Brain microvascular endothelial cell (primary cell): ENCODE measurements around the gene RHEX.

Source experiments
- DNase-seq: peaks from one replicate; pipeline ENCODE4 v3.0.0-alpha.2; 2020
- H3K27ac ChIP-seq: fragments of 250-450 bp; sonication (Bioruptor Pico); 2 replicates; pipeline ENCODE4 v1.5.1; 2020; ENCODE audit warnings: mild to moderate bottlenecking, moderate library complexity
- H3K27me3 ChIP-seq: fragments of 250-450 bp; sonication (Bioruptor Pico); replicated peaks from 2 replicates; pipeline ENCODE4 v1.5.1; 2020; ENCODE audit warnings: mild to moderate bottlenecking
- H3K36me3 ChIP-seq: fragments of 250-450 bp; sonication (Bioruptor Pico); replicated peaks from 2 replicates; pipeline ENCODE4 v1.5.1; 2020; ENCODE audit warnings: mild to moderate bottlenecking
- H3K4me3 ChIP-seq: 2 replicates; pipeline ENCODE4 v1.5.1; 2011; ENCODE audit warnings: low read depth, mild to moderate bottlenecking, control low read depth, low read length, moderate library complexity
- in situ Hi-C: cut with HindIII; loops from 2 replicates; pipeline ENCODE4 v1.10.0; 2017; ENCODE audit warnings: low sequenced_read_pairs, low pct_ligation_motif_present
- TF ChIP-seq, protein P1 (sequence below): IDR thresholded peaks from 2 replicates; pipeline ENCODE4 v1.5.1; 2011; ENCODE audit warnings: low read depth, mild to moderate bottlenecking, moderate library complexity, low read length, control low read depth, inconsistent platforms; ENCODE audit errors: missing control alignments

RHEX gene

GRCh38 chr1:206083750-206084149, 30.8 kb downstream of the RHEX start:
- TF ChIP-seq, protein P1, sequence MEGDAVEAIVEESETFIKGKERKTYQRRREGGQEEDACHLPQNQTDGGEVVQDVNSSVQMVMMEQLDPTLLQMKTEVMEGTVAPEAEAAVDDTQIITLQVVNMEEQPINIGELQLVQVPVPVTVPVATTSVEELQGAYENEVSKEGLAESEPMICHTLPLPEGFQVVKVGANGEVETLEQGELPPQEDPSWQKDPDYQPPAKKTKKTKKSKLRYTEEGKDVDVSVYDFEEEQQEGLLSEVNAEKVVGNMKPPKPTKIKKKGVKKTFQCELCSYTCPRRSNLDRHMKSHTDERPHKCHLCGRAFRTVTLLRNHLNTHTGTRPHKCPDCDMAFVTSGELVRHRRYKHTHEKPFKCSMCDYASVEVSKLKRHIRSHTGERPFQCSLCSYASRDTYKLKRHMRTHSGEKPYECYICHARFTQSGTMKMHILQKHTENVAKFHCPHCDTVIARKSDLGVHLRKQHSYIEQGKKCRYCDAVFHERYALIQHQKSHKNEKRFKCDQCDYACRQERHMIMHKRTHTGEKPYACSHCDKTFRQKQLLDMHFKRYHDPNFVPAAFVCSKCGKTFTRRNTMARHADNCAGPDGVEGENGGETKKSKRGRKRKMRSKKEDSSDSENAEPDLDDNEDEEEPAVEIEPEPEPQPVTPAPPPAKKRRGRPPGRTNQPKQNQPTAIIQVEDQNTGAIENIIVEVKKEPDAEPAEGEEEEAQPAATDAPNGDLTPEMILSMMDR, result no peak
- H3K4me3 ChIP-seq, result no peak overlapping the region
- no peak for DNase-seq
- in situ Hi-C loops, result no loop called here
- peaks cover 9% of the 10 kb centered on the region for H3K27me3 ChIP-seq
- H3K27ac ChIP-seq, result no peak overlapping the region
- no peaks in the 10 kb centered on the region for H3K36me3 ChIP-seq

GRCh38 chr1:206087091-206087490, 34.1 kb downstream of the RHEX start:
- H3K36me3 ChIP-seq, result no peaks in the 10 kb centered on the region
- DNase-seq, result no peak
- no peak overlapping the region for H3K4me3 ChIP-seq
- H3K27me3 ChIP-seq, result peaks cover 9% of the 10 kb centered on the region
- in situ Hi-C loops, result no loop called here
- H3K27ac ChIP-seq, result no peak overlapping the region
- TF ChIP-seq, protein P1, result no peak

DNA sequence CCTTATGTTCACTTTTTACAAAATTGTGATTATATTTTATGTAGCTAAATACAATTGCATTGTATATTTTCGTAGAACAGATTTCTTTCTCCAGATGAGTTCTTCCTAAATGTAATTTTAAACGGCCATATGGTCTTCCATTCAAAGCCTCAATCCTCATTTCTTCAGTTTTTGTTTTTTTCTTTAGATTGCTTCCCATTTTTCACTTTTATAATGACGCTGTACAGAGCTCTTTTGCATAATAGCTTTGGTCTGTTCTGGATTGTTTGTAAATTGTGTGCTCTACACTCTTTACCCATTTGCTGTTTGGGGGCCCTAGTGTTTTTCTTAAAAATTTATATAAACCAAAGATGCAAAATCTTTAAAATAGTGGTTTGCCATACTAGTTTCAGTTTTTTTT, 36.4 kb downstream of the RHEX start:
- Histone ChIP-seq H3K4me3 (no peak overlapping the region), H3K27ac (no peak overlapping the region), H3K36me3 (no peaks in the 10 kb centered on the region), H3K27me3 (peaks cover 6% of the 10 kb centered on the region)
- no peak for DNase-seq
- in situ Hi-C loops, result no loop called here
- TF ChIP-seq, protein P1, result no peak

DNA sequence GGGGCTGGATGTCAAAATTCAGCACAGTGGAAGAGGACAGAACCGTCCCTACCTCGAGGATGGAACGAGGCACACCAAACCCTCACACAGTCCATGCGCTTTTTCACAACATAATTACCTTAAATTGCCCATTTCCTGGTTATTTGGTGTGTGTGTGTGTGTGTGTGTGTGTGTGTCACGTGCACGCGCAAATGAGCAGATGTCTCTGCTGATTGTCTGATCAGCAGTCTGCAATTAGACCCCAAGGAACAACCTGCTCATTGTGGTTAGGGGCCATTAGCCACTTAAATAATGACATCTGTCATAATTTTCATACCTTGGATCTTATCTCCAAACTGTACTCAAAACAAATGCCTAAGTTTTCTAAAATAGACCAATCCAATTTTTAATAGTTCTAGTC, 41.1 kb downstream of the RHEX start:
- in situ Hi-C loops, result no loop called here
- DNase-seq, result no peak
- TF ChIP-seq, protein P1, result no peak
- peaks cover 2% of the 10 kb centered on the region for H3K27me3 ChIP-seq
- H3K4me3 ChIP-seq, result no peak overlapping the region
- H3K27ac ChIP-seq, result no peak overlapping the region
- H3K36me3 ChIP-seq, result no peaks in the 10 kb centered on the region

DNA sequence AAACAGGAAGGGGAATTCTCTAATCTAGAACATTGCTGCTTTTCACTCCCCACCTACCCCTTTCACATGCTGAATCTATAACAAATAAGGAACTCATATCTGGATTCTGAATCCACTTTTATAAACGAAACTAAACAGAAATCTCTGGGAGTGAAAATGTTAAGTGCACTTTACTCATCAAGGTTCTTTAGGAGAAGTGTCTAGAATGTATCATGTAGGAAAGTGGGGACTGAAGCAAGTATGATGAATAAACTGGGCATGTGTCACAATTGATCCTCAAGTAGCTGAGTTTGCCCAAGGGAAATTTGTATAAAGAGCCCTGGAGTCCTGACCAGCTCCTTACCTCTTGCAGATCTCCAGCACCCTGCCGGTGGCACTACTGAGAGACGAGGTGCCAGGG, 44.4 kb downstream of the RHEX start:
- Histone ChIP-seq H3K27me3 (peaks cover 13% of the 10 kb centered on the region), H3K4me3 (no peak overlapping the region), H3K27ac (no peak overlapping the region), H3K36me3 (no peaks in the 10 kb centered on the region)
- TF ChIP-seq, protein P1, result no peak
- in situ Hi-C loops, result no loop called here
- DNase-seq, result no peak

DNA sequence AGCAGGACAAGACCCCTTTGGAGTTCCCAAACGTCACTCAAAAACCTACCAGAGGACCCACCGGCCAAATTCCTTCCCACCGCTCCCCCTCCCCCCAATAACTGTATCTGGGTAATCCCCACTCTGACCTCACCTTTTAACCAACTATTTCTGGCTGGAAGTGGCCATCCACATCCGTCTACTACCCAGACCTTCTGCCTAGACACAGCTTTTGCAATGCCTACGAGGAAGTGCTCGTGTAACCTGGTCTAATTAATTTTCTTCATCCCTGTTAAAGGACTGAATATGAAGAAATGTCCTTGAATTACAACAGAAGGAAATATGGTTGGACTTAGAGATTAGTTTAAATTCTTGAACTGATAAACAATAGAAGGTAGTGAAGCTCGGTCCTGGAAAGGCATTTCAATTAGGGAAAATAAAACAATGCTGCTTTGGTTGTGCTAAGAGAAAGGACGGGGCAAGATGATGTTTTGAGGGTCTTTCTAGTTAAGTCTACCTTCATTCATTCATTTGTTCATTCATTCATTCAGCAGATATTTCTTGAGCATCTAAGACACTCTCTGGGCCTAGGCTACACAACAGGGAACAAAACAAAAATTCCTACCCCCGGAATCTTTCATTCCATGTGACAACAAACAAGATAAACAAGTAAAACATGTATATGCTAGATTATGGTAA, 45.4 kb downstream of the RHEX start:
- TF ChIP-seq, protein P1, result no peak
- no peak for DNase-seq
- H3K36me3 ChIP-seq, result no peaks in the 10 kb centered on the region
- H3K4me3 ChIP-seq, result no peak overlapping the region
- peaks cover 13% of the 10 kb centered on the region for H3K27me3 ChIP-seq
- no peak overlapping the region for H3K27ac ChIP-seq
- in situ Hi-C loops, result no loop called here
